HepG2 (cell line): ENCODE results near the gene RHOBTB3. TPM values are rescaled to one million over a fixed set of nuclear protein-coding genes. Genes with fewer than 3 reads are reported as not detected.

Experiments
- ATF3 ChIP-seq: sonication (generic); formaldehyde crosslinking; IDR thresholded peaks from 2 replicates; pipeline ENCODE4 v1.4.0; 2020; ENCODE audit warnings: missing genetic modification reagents
- ATF5 ChIP-seq: sonication (generic); formaldehyde crosslinking; IDR thresholded peaks from 2 replicates; pipeline ENCODE4 v1.4.0; 2020; ENCODE audit warnings: mild to moderate bottlenecking, low read depth, missing genetic modification reagents
- EZH2 ChIP-seq: conservative IDR thresholded peaks from 2 replicates; pipeline ENCODE4 v1.6.1; 2012; ENCODE audit warnings: mild to moderate bottlenecking, low read depth, low read length, moderate library complexity
- GFI1 ChIP-seq: sonication (generic); formaldehyde crosslinking; IDR thresholded peaks from 2 replicates; pipeline ENCODE4 v1.5.0; 2020; ENCODE audit warnings: missing genetic modification reagents, mild to moderate bottlenecking, borderline replicate concordance
- IRF1 ChIP-seq: sonication (generic); formaldehyde crosslinking; IDR thresholded peaks from 2 replicates; pipeline ENCODE4 v1.4.0; 2020; ENCODE audit warnings: low read depth, mild to moderate bottlenecking, missing genetic modification reagents
- SETDB1 ChIP-seq: sonication (generic); formaldehyde crosslinking; IDR thresholded peaks from 2 replicates; pipeline ENCODE4 v1.5.1; 2020; ENCODE audit warnings: missing genetic modification reagents, mild to moderate bottlenecking, borderline replicate concordance
- TEAD3 ChIP-seq: optimal IDR thresholded peaks from 2 replicates; pipeline ENCODE3; 2016; ENCODE audit warnings: borderline replicate concordance
- ZNF17 ChIP-seq: sonication (generic); formaldehyde crosslinking; IDR thresholded peaks from 2 replicates; pipeline ENCODE4 v1.5.0; 2020; ENCODE audit warnings: mild to moderate bottlenecking, missing genetic modification reagents
- ZNF318 ChIP-seq: sonication (generic); formaldehyde crosslinking; IDR thresholded peaks from 2 replicates; pipeline ENCODE4 v1.4.0; 2020; ENCODE audit warnings: mild to moderate bottlenecking, missing genetic modification reagents
- ZNF430 ChIP-seq: sonication (generic); formaldehyde crosslinking; IDR thresholded peaks from 2 replicates; pipeline ENCODE4 v1.9.0; 2021; ENCODE audit warnings: mild to moderate bottlenecking, missing genetic modification reagents
- ZNF512B ChIP-seq: sonication (generic); formaldehyde crosslinking; IDR thresholded peaks from 2 replicates; pipeline ENCODE4 v1.5.1; 2020; ENCODE audit warnings: missing genetic modification reagents, mild to moderate bottlenecking, borderline replicate concordance
- ZNF530 ChIP-seq: sonication (generic); formaldehyde crosslinking; IDR thresholded peaks from 2 replicates; pipeline ENCODE4 v1.5.0; 2020; ENCODE audit warnings: low read depth, mild to moderate bottlenecking, missing genetic modification reagents
- ZNF614 ChIP-seq: IDR thresholded peaks from 2 replicates; pipeline ENCODE4 v1.6.1; 2018; ENCODE audit warnings: missing biosample characterization, missing genetic modification reagents, inconsistent platforms, borderline replicate concordance
- ZNF749 ChIP-seq: sonication (generic); formaldehyde crosslinking; IDR thresholded peaks from 2 replicates; pipeline ENCODE4 v1.8.0; 2022; ENCODE audit warnings: mild to moderate bottlenecking, missing genetic modification reagents, moderate library complexity, borderline replicate concordance
- polyA plus RNA-seq, 8 experiments: library from polyadenylated mRNA; depleted of rRNA in 3 of 8; stranded (reverse) in 7 of 8; unstranded in 1 of 8; fragments of >200 nt; fragmentation: Illumina TruSeq in 4 of 8; extraction: Trizol in 4 of 8; gene quantifications; 2 replicates each; pipeline versions ENCODE4 v1.2.1 to v1.2.3, GENCODE V29; 2011 to 2016; ENCODE audit warnings: low read depth in 4 of 8, missing spikeins in 1 of 8, mixed read lengths in 1 of 8; ENCODE audit not compliant: insufficient read depth in 1 of 8
- total RNA-seq, 5 experiments: library from RNA; depleted of rRNA; stranded (reverse); fragments of >200 nt; fragmentation: Illumina TruSeq; extraction: Trizol; gene quantifications; 2 replicates each; pipeline ENCODE4 v1.2.3, GENCODE V29; 2016; ENCODE audit warnings: low read depth in 1 of 5

RHOBTB3 gene
- total and polyA plus RNA-seq, 2 of the 13 experiments (the other 11 are each of a cell fraction or from before 2014, with no cell fraction given) = 31.6 to 35.4 TPM

GRCh38 chr5:95803271-95804148 lies 72.4 kb downstream of the RHOBTB3 start (continued):
- no peak for TF ChIP-seq IRF1 (CRISPR knock-in tag)
- TF ChIP-seq ZNF749 = no peak
- no peak for TF ChIP-seq GFI1 (CRISPR knock-in tag)
- TF ChIP-seq ZNF530 (CRISPR knock-in tag) = no peak
- TF ChIP-seq ZNF17 (CRISPR knock-in tag) = no peak
- TF ChIP-seq ZNF318 (CRISPR knock-in tag) = no peak
- TF ChIP-seq TEAD3 = peak; percentile 81
- no peak for TF ChIP-seq SETDB1 (CRISPR knock-in tag)
- TF ChIP-seq ZNF614 (CRISPR knock-in tag) = peak; percentile 31; the same call in 1 of the 2 replicates
- no peak for TF ChIP-seq EZH2
- no peak for TF ChIP-seq ATF5 (CRISPR knock-in tag)
- TF ChIP-seq ZNF512B (CRISPR knock-in tag) = no peak
- peak; percentile 70; the same call in 1 of the 2 replicates for TF ChIP-seq ZNF430 (CRISPR knock-in tag)
- TF ChIP-seq ATF3 = no peak
